GOT3 (cell line): ENCODE data around the gene LRRC58.
"Not testable (repeated sequence)": the region's sequence is repeated elsewhere in the genome, so short reads cannot be mapped to it uniquely, and the experiment has no call there.

Source experiments
- DNase-seq: peaks from one replicate; lab custom pipeline; 2025; ENCODE audit warnings: mixed read lengths; lab: John Stamatoyannopoulos, UW

Gene LRRC58

GRCh38 chr3:120348991-120349854, at the start of gene LRRC58:
TSS of gene LRRC58 (minus strand) at chr3:120349354. CDS start at chr3:120349243, 111 bp downstream.
- peak; percentile 74 for DNase-seq

GRCh38 chr3:120396469-120396868, 47.3 kb upstream of the LRRC58 start:
- DNase-seq: no peak

- DNase-seq: no peak
Measured at GRCh38 chr3:120394347-120394746, 45.2 kb upstream of the LRRC58 start.

- DNase-seq: no peak
Measured at GRCh38 chr3:120393761-120394160, 44.6 kb upstream of the LRRC58 start.

- DNase-seq: no peak
Measured at GRCh38 chr3:120393243-120393642, 44.1 kb upstream of the LRRC58 start.

- no peak for DNase-seq
Measured at GRCh38 chr3:120382941-120383447, 33.8 kb upstream of the LRRC58 start.

GRCh38 chr3:120381503-120381902, 32.3 kb upstream of the LRRC58 start:
- no peak for DNase-seq

- DNase-seq: not testable (repeated sequence)
Measured at GRCh38 chr3:120377948-120378347, 28.8 kb upstream of the LRRC58 start.

- DNase-seq: no peak
Measured at GRCh38 chr3:120370463-120370862, 21.3 kb upstream of the LRRC58 start.

- no peak for DNase-seq
Measured at GRCh38 chr3:120369037-120369467, 19.9 kb upstream of the LRRC58 start.

- no peak for DNase-seq
Measured at GRCh38 chr3:120368172-120368571, 19.0 kb upstream of the LRRC58 start.

GRCh38 chr3:120364821-120365220, 15.7 kb upstream of the LRRC58 start:
- DNase-seq: no peak

- no peak for DNase-seq
Measured at GRCh38 chr3:120364101-120364500, 14.9 kb upstream of the LRRC58 start.

- DNase-seq: no peak
Measured at GRCh38 chr3:120357807-120358206, 8.7 kb upstream of the LRRC58 start.

- DNase-seq: no peak
Measured at GRCh38 chr3:120355486-120355885, 6.3 kb upstream of the LRRC58 start.

- no peak for DNase-seq
Measured at GRCh38 chr3:120353463-120353862, 4.3 kb upstream of the LRRC58 start.

GRCh38 chr3:120352017-120352416, 2.9 kb upstream of the LRRC58 start:
- no peak for DNase-seq

- no peak for DNase-seq
Measured at GRCh38 chr3:120350401-120350941, 1.3 kb upstream of the LRRC58 start.

GRCh38 chr3:120349855-120350125, 636 bp upstream of the LRRC58 start:
- DNase-seq: no peak

- peak; percentile 5 for DNase-seq
Measured at GRCh38 chr3:120348065-120348990, 826 bp downstream of the LRRC58 start.

GRCh38 chr3:120344349-120344748, 4.8 kb downstream of the LRRC58 start:
- no peak for DNase-seq

GRCh38 chr3:120341658-120342346, 7.4 kb downstream of the LRRC58 start:
- no peak for DNase-seq
